ENCODE results near the gene RPS15.

- no peak for TF ChIP-seq CTCF (IDR thresholded peaks at IDR 0.05; ENCODE audit: low read length)
- TF ChIP-seq EZH2 (optimal IDR thresholded peaks at IDR 0.05; ENCODE audit: low read depth, low read length): no peak
- TF ChIP-seq EZH2phosphoT487 (IDR thresholded peaks at IDR 0.05; ENCODE audit: low read length): no peak
Observed at GRCh38 chr19:1465191-1466016, 27.2 kb downstream of the RPS15 start.

Data from MM.1S (cell line).